GM23338 (cell line): ENCODE measurements around the gene ZNF648. TPM values are rescaled to one million over a fixed set of nuclear protein-coding genes. Genes with fewer than 3 reads are reported as not detected.

Source experiments
- ATAC-seq: fragments of 200-7000 bp; cut with Tn5 transposase; 3 replicates; pipeline ENCODE4 v1.9.1; 2020
- DNase-seq: peaks from one replicate; pipeline ENCODE4 v3.0.0-alpha.2; 2015; ENCODE audit warnings: low spot score
- H2AFZ ChIP-seq: fragments of 200-600 bp; sonication (generic); 2 replicates; pipeline ENCODE4 v1.8.0; 2016; ENCODE audit warnings: antibody characterized with exemption, mild to moderate bottlenecking, moderate library complexity
- H3F3A ChIP-seq: fragments of 200-600 bp; sonication (generic); replicated peaks from 2 replicates; pipeline ENCODE4 v1.8.0; 2017; ENCODE audit warnings: antibody characterized with exemption, mixed run types, low read depth
- H3K27ac ChIP-seq: fragments of 200-600 bp; sonication (generic); 2 replicates; pipeline ENCODE4 v1.6.1; 2016; ENCODE audit warnings: low read depth
- H3K27me3 ChIP-seq: fragments of 200-600 bp; sonication (generic); 2 replicates; pipeline ENCODE4 v1.8.0; 2016; ENCODE audit warnings: mild to moderate bottlenecking, mixed run types, moderate library complexity; ENCODE audit not compliant: insufficient read depth
- H3K36me3 ChIP-seq: fragments of 200-600 bp; sonication (generic); 2 replicates; pipeline ENCODE4 v1.8.0; 2016; ENCODE audit warnings: mild to moderate bottlenecking; ENCODE audit not compliant: insufficient read depth
- H3K4me1 ChIP-seq: fragments of 200-600 bp; sonication (generic); 2 replicates; pipeline ENCODE4 v1.8.0; 2016; ENCODE audit warnings: mild to moderate bottlenecking, moderate library complexity; ENCODE audit not compliant: insufficient read depth
- H3K4me2 ChIP-seq: fragments of 200-600 bp; sonication (generic); 2 replicates; pipeline ENCODE4 v1.7.1; 2017; ENCODE audit warnings: mixed run types
- H3K4me3 ChIP-seq: fragments of 200-600 bp; sonication (generic); 2 replicates; pipeline ENCODE4 v1.6.1; 2016; ENCODE audit warnings: mixed run types
- H3K79me2 ChIP-seq: fragments of 200-600 bp; sonication (generic); replicated peaks from 2 replicates; pipeline ENCODE4 v1.8.0; 2017; ENCODE audit warnings: mild to moderate bottlenecking; ENCODE audit not compliant: insufficient read depth
- H3K9me2 ChIP-seq: fragments of 200-600 bp; sonication (generic); 2 replicates; pipeline ENCODE4 v1.8.0; 2017; ENCODE audit not compliant: insufficient read depth
- H4K20me1 ChIP-seq: fragments of 200-600 bp; sonication (generic); replicated peaks from 2 replicates; pipeline ENCODE4 v1.8.0; 2017; ENCODE audit warnings: mild to moderate bottlenecking; ENCODE audit not compliant: insufficient read depth
- H3K27ac Mint-ChIP-seq: 2 replicates; pipeline ENCODE4 v1.8.0; 2020; ENCODE audit warnings: inconsistent platforms, mild to moderate bottlenecking, moderate library complexity, mixed read lengths
- H3K27me3 Mint-ChIP-seq: 3 replicates; pipeline ENCODE4 v1.8.0; 2022; ENCODE audit warnings: low read depth, mild to moderate bottlenecking, moderate library complexity, mixed read lengths, inconsistent platforms; ENCODE audit not compliant: insufficient read depth, poor library complexity
- H3K36me3 Mint-ChIP-seq: 3 replicates; pipeline ENCODE4 v1.8.0; 2021; ENCODE audit warnings: low read depth, mild to moderate bottlenecking, inconsistent platforms, moderate library complexity, mixed read lengths
- H3K4me1 Mint-ChIP-seq: 3 replicates; pipeline ENCODE4 v1.8.0; 2020; ENCODE audit warnings: mild to moderate bottlenecking, inconsistent platforms, mixed read lengths
- H3K4me3 Mint-ChIP-seq: 3 replicates; pipeline ENCODE4 v1.8.0; 2021; ENCODE audit warnings: moderate library complexity, mild to moderate bottlenecking, inconsistent platforms, mixed read lengths
- H3K9me3 Mint-ChIP-seq: 3 replicates; pipeline ENCODE4 v1.8.0; 2020; ENCODE audit warnings: moderate library complexity, mild to moderate bottlenecking, inconsistent platforms, mixed read lengths
- CREB1 ChIP-seq: fragments of 250-450 bp; sonication (Bioruptor Pico); IDR thresholded peaks from 2 replicates; pipeline ENCODE4 v1.5.0; 2020; ENCODE audit warnings: low read depth, mild to moderate bottlenecking, moderate library complexity
- EZH2phosphoT487 ChIP-seq: fragments of 200-600 bp; sonication (generic); IDR thresholded peaks from one replicate; pipeline ENCODE4 v1.8.1; 2018; ENCODE audit warnings: antibody characterized with exemption; ENCODE audit not compliant: unreplicated experiment
- POLR2AphosphoS5 ChIP-seq: IDR thresholded peaks from 2 replicates; pipeline ENCODE4 v1.6.1; 2016; ENCODE audit warnings: antibody characterized with exemption, low read depth
- STAT1 ChIP-seq: IDR thresholded peaks from one replicate; pipeline ENCODE4 v1.6.1; 2016; ENCODE audit warnings: antibody characterized with exemption; ENCODE audit not compliant: unreplicated experiment
- ZNF114 ChIP-seq: fragments of 250-450 bp; sonication (Bioruptor Pico); IDR thresholded peaks from 2 replicates; pipeline ENCODE4 v1.5.0; 2020; ENCODE audit warnings: mild to moderate bottlenecking, moderate library complexity
- ZNF331 ChIP-seq: fragments of 250-450 bp; sonication (Bioruptor Pico); IDR thresholded peaks from 2 replicates; pipeline ENCODE4 v1.5.0; 2020; ENCODE audit warnings: low read depth, mild to moderate bottlenecking, moderate library complexity
- ZNF462 ChIP-seq: fragments of 250-450 bp; sonication (Bioruptor Pico); IDR thresholded peaks from 2 replicates; pipeline ENCODE4 v1.5.0; 2020; ENCODE audit warnings: mild to moderate bottlenecking, moderate library complexity
- polyA plus RNA-seq: library from polyadenylated mRNA; unstranded; fragments of >200 nt; fragmentation: Nextera tagmentation; extraction: Ambion mirVana; gene quantifications from 2 replicates; pipeline ENCODE4 v1.2.1, GENCODE V29; 2016
- total RNA-seq: library from RNA; depleted of rRNA; stranded (reverse); fragments of >200 nt; shearing (Covaris generic); gene quantifications from 2 replicates; pipeline ENCODE4 v1.2.3, GENCODE V29; 2014
- TF ChIP-seq, protein P1 (sequence below), 2 experiments: fragments of 200-600 bp in 1 of 2; sonication (generic) in 1 of 2; conservative IDR thresholded peaks; 2 replicates each; pipeline versions ENCODE4 v1.5.1 to v1.6.1; 2016 to 2017; ENCODE audit warnings: antibody characterized with exemption in 2 of 2, low read depth in 2 of 2, mild to moderate bottlenecking in 2 of 2, moderate library complexity in 1 of 2
- TF ChIP-seq, protein P2 (sequence below): IDR thresholded peaks from 2 replicates; pipeline ENCODE4 v1.6.1; 2016; ENCODE audit warnings: antibody characterized with exemption

The ZNF648 gene
- total and polyA plus RNA-seq, 2 experiments from 2014 or later = 0.24 to 1.2 TPM

- no peaks in the 10 kb centered on the region for H3K27me3 ChIP-seq
- Mint-ChIP-seq H3K4me1 (peaks cover 14% of the 10 kb centered on the region), H3K27ac (no peak overlapping the region), H3K9me3 (no peaks in the 10 kb centered on the region), H3K36me3 (no peaks in the 10 kb centered on the region), H3K4me3 (no peak overlapping the region), H3K27me3 (peaks cover 11% of the 10 kb centered on the region)
- DNase-seq (no peak), ATAC-seq (no peak)
- no peaks in the 10 kb centered on the region for H4K20me1 ChIP-seq
- no peak overlapping the region for H3K27ac ChIP-seq
- peaks cover 6% of the 10 kb centered on the region; the same call in 1 of the 2 replicates for H3K9me2 ChIP-seq
- no peaks in the 10 kb centered on the region for H3K79me2 ChIP-seq
- H3K4me3 ChIP-seq = no peak overlapping the region
- H2AFZ ChIP-seq = no peak overlapping the region
- H3F3A ChIP-seq = no peaks in the 10 kb centered on the region
- H3K36me3 ChIP-seq = no peaks in the 10 kb centered on the region
- TF ChIP-seq POLR2AphosphoS5 = no peak
- TF ChIP-seq, protein P1, sequence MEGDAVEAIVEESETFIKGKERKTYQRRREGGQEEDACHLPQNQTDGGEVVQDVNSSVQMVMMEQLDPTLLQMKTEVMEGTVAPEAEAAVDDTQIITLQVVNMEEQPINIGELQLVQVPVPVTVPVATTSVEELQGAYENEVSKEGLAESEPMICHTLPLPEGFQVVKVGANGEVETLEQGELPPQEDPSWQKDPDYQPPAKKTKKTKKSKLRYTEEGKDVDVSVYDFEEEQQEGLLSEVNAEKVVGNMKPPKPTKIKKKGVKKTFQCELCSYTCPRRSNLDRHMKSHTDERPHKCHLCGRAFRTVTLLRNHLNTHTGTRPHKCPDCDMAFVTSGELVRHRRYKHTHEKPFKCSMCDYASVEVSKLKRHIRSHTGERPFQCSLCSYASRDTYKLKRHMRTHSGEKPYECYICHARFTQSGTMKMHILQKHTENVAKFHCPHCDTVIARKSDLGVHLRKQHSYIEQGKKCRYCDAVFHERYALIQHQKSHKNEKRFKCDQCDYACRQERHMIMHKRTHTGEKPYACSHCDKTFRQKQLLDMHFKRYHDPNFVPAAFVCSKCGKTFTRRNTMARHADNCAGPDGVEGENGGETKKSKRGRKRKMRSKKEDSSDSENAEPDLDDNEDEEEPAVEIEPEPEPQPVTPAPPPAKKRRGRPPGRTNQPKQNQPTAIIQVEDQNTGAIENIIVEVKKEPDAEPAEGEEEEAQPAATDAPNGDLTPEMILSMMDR (conservative IDR thresholded peaks at IDR 0.05; ENCODE audit: low read depth in 2 of 2) = no peak
- TF ChIP-seq, protein P2, sequence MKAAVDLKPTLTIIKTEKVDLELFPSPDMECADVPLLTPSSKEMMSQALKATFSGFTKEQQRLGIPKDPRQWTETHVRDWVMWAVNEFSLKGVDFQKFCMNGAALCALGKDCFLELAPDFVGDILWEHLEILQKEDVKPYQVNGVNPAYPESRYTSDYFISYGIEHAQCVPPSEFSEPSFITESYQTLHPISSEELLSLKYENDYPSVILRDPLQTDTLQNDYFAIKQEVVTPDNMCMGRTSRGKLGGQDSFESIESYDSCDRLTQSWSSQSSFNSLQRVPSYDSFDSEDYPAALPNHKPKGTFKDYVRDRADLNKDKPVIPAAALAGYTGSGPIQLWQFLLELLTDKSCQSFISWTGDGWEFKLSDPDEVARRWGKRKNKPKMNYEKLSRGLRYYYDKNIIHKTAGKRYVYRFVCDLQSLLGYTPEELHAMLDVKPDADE = no peak
- TF ChIP-seq ZNF331 (CRISPR knock-in tag) = no peak
- TF ChIP-seq ZNF114 (CRISPR knock-in tag) = no peak
- TF ChIP-seq EZH2phosphoT487 = no peak
- TF ChIP-seq STAT1 = no peak
- no peak for TF ChIP-seq CREB1
- TF ChIP-seq ZNF462 (CRISPR knock-in tag) = no peak
- peaks cover 7% of the 10 kb centered on the region; the same call in 1 of the 2 replicates for H3K4me1 ChIP-seq
- H3K4me2 ChIP-seq = no peak overlapping the region
These were observed 26.3 kb upstream of the ZNF648 start for GRCh38 chr1:182087719-182088350.
